Spleen (tissue), 7 donors: ENCODE results near the gene SLC25A43.
"Not testable (repeated sequence)": the region's sequence is repeated elsewhere in the genome, so short reads cannot be mapped to it uniquely, and the experiment has no call there.

Experiments used
- CTCF ChIP-seq, 11 experiments: fragments of 200-600 bp in 7 of 11; fragments of 450-650 bp in 4 of 11; sonication (generic) in 4 of 11; IDR thresholded peaks in 8 of 11; conservative IDR thresholded peaks in 3 of 11; 1 replicate in 7 of 11; 2 replicates in 4 of 11; pipeline versions ENCODE4 v1.4.0 to v1.8.0; 2016 to 2021; ENCODE audit warnings: antibody characterized with exemption in 11 of 11, inconsistent platforms in 4 of 11, mild to moderate bottlenecking in 1 of 11
- POLR2A ChIP-seq, 3 donors: fragments of 450-650 bp; IDR thresholded peaks; one replicate each; pipeline ENCODE4 v1.5.1; 2017; ENCODE audit warnings: antibody characterized with exemption in 3 of 3, mild to moderate bottlenecking in 1 of 3
- donor health status: DM: no; HTN: no; CAD: no; lungs with moderate emphysema.
- donor health status: DM: no; HTN: no; CAD: no.
- donor health status: DM: no; HTN: no; CAD: no.

GRCh38 chrX:119362074-119362473, 37.1 kb upstream of the SLC25A43 start:
- not testable (repeated sequence) for TF ChIP-seq CTCF (IDR thresholded peaks at IDR 0.05 in 8 of 11, conservative IDR thresholded peaks at IDR 0.05 in 3 of 11); POLR2A (IDR thresholded peaks at IDR 0.05)
